Germinal center (tissue), 1 donor: ENCODE results near the gene STOM.
"Not testable (repeated sequence)": the region's sequence is repeated elsewhere in the genome, so short reads cannot be mapped to it uniquely, and the experiment has no call there.

Experiments
- DNase-seq: peaks from one replicate; pipeline ENCODE4 v3.0.0; 2012; ENCODE audit warnings: mixed read lengths, low spot score

Gene STOM, protein sequence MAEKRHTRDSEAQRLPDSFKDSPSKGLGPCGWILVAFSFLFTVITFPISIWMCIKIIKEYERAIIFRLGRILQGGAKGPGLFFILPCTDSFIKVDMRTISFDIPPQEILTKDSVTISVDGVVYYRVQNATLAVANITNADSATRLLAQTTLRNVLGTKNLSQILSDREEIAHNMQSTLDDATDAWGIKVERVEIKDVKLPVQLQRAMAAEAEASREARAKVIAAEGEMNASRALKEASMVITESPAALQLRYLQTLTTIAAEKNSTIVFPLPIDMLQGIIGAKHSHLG

DNA sequence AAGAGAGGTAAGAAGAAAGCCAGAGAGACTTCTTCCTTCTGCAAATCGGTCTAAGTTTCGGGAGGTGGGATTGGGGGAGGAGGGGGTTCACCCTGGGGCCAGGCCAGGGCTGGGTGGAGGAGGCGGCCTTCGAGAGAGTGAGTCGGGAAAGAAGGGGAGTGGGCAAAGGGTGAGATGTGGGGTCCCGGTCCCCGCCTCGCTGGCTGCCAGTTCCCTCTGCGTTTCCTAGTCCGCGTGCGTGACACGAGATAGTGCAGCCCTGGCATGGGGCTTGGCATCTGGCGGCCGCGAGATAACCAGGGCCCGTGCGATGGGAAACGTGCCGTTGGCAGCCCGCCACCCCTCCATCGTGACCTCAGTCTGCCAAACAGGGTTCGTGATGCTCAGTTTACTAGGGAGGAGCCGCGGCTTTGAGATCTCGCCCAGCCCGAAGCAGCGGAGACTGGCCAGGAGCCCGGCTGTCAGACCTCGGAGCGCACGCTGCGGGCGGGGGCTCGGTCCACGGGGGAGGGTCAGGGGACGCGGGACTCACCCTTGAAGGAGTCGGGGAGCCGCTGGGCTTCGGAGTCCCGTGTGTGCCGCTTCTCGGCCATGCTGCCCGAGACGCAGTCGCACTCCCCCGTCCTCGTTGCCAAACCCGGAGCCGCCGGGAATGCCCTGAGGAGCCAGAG, at the start of gene STOM:
STOM (minus strand) TSS at position 656 of the 671 bp plus-strand sequence; CDS start at position 593, 63 bp downstream.
- DNase-seq = no peak

DNA sequence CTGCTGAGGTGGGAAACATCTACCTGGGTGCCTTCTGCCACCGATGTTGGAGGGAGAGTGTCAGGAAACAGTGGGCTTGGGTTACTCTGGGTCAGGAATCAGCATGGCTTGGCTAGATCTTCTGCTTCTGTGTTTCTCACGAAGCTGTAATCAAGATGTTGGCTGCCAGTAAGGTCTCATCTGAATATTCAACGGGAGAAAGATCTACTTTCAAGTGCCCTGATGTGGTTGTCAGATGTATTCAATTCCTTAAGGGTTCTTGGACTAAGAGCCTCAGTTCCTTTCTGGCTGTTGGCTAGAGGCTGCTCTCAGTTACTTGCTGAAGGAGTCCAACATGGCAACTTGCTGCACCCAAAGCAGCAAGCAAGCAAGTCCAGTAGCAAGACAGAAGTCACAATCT, 41.9 kb upstream of the STOM start:
- DNase-seq = no peak

DNA sequence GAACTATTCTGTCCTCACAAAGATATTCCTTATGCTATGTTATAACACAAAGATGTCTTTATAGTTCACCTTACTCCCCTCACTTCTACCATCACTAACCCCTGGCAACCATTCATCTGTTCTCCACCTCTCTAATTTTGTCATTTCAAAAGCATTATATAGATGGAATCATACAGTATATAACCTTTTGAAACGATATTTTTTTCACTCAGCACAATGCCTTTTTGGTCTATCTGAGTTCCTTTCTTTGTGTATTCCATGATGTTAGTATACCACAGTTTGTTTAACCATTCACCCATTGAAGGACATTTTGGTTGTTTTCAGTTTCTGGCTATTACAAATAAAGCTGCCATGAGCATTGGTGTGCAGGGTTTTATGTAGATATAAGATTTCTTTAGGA, 35.8 kb upstream of the STOM start:
- no peak for DNase-seq

DNA sequence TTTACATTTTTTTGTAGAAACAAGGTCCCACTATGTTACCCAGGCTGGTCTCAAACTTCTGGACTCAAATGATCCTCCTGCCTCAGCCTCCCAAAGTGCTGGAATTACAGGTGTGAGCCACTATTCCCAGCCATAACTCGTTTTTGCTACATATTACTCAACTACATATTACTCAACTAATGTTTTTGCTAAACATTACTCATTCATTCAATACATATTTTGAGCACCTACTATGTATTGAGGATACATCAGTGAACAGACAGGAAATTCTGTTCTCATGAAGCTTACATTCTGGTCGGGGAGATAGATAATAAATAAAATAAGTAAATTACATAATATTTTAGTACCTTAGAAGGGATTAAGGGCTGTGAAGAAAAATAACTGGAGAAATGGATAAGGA, 34.9 kb upstream of the STOM start:
- no peak for DNase-seq

DNA sequence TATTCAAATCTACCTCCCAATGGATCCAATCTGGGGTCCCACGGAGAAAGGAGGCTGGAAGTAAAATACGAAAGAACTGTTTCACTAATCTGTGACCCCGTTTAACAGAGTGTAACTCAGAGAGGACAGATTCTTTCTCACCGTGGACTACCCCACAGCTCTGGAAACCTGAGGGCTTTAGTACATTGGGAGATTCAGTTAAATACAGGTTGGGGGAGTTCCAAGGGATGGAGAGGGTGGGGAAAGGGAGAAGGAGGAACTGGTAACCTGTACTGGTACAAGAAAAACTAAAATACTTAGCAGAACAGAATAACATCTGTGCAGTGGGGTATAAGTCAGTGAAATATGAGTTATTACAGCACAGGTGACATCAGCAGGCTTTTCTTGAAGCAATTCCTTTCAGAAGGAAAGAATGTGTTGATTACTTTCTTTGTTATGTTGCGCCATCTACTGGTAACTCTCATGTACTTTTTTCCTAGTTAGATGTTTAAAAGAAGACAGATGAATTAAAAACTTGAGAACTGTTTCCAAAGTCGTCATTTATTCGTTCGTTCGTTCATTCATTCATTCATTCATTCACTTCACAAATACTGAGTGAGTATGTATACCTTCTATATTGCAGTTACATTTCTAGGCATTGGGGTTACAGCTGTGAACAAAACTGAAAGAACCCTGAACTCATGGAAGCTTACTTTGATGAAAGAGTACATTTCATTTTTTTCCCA, 30.0 kb upstream of the STOM start:
- peak; percentile 28 for DNase-seq

DNA sequence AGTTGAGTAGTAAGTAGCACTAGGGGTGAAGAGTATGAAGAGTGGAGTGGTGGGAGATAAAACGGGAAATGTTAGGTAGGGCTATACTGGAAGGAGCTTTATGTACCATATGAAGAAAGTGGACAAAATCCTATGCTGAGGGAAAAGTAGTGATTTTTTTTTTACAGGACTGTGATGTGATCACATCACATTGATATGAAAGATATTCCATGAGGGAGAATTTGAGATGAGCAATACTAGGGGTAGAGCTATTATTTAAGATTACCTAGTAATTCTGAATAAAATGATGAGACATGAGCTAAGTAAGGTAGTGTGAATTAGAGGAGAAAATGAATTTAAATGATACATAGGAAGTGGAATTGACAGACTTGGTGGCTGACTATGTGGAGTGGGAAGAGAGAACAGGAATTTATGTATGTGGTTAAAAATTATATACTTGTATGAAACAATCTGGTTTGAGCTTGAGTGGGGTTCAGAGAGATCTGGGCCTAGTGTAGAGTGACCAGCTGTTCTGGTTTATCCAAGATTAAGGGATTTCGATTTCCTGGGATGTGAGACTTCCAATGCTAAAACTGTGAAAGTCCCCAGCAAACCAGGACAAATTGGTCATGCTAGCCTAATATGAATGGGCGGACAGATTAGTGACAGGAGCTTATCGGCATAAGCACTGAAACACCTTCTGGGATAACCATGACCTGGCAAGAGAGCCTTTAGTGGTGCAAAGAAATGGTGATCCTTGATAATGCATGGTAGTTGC, 29.3 kb upstream of the STOM start:
- no peak for DNase-seq

DNA sequence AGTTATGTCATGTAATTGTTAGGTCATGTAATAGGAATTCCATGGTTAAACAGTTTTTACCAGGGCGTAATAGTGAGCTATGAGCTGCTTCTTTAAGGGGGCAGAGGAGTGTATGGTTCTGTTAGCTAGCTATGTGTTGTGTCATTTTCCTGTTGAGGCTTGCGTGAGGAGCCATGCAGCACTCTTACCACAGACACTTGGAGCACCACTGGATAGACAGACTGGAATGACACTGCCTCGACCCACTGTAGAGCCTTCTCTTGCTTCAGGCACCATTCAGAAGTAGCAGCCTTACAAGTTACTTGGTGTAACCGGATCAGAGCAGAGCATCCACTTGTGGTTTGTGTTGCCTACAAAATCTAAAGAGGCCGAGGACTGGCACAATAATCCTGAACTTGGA, 28.3 kb upstream of the STOM start:
- no peak for DNase-seq

DNA sequence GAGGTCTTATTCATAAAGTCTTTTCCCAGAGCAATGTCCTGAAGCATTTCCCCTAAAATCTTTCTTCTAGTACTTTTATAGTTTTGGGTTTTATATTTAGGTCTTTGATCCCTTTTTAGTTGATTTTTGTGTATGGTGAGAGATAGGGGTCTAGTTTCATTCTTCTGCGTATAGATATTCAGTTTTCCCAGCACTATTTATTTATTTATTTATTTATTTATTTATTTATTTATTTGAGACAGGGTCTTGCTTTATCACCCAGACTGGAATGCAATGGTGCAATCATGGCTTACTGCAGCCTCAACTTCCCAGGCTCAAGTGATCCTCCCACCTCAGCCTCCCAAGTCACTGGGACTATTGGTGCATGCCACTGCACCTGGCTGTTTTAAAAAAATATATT, 27.2 kb upstream of the STOM start:
- DNase-seq = not testable (repeated sequence)

DNA sequence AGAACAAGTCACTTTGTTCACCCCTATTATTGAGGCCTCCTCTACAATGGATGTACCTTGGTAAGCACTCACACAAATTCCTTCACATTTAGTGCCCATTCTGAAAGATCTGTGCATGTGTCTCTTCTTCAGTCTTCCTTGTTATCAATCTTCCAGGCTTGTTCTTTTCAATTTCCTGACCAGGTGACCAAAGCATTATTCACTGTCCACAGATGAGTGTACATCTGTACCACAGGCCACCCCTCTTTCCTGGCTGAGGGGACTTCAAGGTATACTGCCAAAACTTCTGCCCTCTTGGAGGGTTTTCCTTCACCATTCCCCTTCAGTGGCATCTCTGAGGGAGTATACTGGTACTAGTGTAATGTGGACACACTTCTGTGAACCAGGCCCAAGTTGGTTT, 25.5 kb upstream of the STOM start:
- DNase-seq = no peak

DNA sequence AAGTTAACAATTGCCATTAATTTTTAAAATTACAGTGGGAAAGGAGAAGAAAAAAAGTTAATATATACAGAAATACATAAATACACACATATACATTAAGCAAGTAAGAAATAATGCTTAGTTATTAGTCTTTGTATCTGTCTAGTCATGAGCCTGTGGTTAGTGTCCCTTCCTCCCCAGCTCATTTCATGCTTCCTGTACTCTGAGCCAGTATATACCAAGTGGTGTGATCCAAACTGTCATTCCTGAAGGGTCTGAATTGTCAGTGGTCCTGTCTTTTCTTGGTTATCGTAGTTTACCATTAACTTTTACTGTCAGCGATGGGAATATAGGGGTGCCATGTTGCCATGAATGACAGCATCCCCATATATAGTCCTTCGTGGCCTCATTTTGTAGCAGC, 24.2 kb upstream of the STOM start:
- DNase-seq = no peak

DNA sequence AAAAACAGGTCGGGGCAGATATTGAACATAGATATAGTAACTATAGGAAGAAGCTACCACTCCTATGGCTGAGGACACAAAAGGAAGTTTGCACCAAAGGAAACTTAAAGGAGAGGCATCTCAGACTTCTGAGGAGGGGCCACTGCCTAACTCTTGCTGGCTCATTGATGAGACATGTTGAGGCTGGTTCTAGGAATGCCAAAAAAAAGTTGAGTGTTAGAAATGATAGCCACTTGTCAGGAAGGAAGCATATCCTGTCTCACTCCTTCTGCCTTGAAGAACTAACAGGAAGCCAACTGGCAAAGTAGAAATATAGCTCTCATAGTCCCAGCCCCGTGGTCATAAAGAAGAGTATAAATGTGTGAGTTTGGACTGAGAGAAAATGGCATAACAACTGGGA, 23.3 kb upstream of the STOM start:
- no peak for DNase-seq

DNA sequence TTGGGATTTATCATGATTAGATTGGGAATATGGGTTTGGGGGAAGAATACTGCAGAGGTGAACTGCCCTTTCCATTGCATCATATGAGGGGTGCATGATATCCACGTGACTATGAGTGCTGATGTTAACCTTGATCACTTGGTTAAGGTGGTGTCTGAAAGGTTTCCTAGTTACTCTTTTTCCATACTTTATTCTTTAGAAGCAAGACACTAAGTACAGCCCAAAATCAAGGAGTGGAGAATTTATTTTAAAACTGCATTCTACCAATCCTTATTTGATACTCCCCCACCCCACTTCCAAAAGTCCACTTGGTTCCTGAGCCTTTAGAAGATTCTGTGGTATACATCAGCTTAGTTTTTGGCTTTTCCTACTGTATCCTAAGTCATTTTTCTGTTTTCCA, 20.3 kb upstream of the STOM start:
- no peak for DNase-seq

DNA sequence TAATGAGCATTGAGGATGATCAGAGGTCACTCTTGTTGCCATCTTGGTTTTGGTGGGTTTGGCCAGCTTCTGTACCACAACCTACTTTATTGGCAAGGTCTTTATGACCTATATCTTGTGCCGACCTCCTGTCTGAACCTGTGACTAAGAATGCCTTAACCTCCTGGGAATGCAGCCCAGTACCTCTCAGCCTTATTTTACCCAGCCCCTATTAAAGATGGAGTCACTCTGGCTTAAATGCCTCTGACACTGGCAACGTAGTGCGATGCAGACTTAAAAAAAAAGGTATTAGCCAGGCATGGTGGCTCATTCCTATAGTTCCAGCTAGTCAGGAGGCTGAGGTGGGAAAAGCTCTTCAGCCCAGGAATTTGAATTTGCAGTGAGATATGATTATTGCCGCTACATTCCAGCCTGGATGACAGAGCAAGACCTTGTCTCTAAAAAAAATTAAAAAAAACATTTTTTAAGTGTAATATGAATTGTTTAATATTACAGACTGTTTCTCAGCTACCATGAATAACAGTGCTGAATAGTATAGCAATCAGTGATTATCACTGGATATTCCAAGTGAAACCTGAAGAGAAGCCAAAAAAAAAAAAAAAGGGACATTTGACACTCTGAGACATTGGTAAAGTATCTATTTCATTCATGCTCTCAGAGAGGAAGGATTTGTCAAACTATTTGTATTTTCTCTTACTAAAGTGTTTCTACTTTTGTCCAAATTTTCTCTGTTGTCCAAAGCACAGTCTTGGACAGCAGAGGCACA, 18.3 kb upstream of the STOM start:
- DNase-seq = no peak

DNA sequence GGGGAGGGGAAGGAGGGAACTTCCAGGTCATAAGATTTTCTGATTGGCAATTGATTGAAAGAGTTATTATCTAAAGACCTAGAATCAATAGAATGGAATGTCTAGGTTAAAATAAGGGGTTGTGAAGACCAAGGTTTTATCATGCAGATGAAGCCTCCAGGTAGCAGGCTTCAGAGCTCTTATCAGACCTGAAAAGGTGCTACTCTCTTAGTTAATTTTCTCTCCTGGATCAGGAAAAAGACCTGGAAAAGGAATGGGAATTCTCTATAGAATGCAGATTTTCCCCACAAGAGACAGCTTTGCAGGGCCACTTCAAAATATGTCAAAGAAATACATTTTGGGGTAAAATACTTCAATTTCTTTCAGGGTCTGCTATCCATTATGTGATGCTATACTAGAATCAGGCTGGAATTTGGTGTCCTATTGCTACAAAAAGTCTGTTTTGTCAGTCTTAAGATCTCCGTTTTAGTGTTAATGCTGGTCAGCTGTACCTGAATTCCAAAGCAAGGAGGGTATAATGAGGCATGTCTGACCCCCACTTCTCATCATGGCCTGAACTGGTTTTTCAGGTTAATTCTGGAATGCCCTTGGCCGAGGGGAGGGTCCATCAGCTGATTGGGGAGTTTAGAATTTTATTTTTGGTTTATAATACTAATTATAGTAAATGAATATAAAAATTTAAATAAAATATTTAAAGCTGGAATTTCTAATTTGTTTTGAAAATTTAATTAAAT, 16.6 kb upstream of the STOM start:
- no peak for DNase-seq

DNA sequence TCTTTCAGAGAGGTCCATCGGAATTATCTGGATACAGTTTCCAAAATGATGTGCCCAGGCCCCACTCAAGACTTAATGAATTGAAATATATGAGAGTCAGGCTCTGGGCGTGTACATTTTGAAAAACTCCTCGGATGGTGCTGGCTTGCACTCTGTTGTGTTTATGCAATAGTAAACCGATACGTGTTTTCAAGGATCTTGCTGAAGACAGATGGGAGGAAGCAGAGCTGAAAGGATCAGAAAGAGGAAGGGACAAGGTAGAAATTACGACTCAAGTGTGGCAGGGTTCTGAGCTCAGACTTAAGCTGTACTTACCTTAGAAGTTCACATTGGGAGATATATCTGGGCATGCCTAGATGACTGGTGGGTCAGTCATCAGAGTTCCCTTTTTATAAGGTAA, 13.7 kb upstream of the STOM start:
- no peak for DNase-seq

DNA sequence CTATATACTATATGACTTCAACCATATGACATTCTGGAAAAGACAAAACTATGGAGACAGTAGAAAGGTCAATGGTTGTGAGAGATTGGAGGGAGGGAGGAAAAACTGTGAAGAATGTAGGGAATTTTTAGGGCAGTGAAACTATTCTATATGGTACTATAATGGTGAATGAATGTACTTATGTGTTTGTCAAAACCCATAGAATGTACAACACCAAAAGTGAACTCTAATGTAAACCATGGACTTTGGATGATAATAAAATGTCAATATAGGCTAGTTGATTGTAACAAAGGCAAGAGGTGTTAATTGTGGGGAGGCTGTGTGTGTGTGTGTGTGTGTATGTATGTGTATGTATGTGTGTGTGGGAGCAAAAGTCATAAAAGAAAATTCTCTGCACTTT, 10.8 kb upstream of the STOM start:
- DNase-seq = no peak

DNA sequence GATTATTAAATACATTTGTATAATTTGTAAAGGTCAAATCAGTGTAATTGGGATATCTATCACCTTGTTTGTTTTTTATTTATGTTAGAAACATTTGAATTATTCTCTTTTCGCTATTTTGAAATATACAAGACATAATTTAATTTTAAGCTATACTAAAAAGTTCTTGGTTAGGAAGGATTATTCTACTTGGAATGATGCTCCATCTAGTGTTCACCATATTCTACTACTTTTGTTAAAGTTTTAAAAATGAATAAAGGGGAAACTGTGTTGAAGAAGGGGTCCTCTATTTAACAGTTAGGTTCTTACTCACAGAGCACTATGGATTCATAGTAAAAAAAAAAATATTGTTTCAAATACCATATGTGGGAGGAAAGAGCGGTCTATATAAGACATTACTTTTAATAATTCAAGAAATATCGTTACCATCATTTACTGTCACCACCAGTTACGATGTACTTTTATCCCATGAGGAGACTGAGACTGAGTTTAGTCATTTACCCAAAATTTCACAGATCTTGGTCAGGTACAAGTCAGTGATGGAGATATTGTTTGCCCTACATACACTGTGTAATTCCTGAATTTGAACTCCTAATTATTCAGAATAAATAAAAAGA, 6.3 kb upstream of the STOM start:
- DNase-seq = no peak

DNA sequence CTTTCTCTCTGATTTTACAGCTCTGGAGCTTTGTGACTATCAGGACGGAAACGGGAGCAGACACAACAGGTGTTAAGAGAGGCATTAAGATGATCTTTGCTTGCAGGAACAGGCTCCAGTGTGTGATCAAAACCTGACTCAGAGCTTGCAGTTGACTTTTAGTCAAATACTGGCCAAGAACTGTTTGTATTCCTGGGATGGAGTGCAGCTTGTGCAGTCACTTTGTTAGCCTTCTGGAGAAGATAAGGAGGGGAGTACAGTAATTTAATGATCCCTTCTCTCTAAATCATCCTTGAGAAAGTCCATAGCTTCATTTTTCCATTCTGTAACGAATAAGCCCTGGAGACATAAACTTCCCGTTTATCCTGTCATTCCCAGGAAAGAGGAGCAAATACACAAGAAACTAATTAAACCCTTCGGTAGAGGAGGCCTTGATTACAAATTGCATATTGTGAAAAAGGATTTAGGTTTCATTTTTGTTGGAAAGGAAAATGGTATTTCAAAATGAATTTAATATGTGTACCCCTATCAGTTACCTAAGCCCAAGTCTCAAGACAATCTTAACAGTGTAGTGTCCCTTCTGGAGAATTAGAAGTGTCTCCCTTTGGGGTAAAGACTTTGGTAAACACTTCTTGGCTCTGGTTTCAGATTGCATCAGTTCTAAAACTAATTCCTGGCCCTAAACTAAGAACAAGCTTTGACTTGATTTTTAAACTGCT, 3.1 kb upstream of the STOM start:
- no peak for DNase-seq

DNA sequence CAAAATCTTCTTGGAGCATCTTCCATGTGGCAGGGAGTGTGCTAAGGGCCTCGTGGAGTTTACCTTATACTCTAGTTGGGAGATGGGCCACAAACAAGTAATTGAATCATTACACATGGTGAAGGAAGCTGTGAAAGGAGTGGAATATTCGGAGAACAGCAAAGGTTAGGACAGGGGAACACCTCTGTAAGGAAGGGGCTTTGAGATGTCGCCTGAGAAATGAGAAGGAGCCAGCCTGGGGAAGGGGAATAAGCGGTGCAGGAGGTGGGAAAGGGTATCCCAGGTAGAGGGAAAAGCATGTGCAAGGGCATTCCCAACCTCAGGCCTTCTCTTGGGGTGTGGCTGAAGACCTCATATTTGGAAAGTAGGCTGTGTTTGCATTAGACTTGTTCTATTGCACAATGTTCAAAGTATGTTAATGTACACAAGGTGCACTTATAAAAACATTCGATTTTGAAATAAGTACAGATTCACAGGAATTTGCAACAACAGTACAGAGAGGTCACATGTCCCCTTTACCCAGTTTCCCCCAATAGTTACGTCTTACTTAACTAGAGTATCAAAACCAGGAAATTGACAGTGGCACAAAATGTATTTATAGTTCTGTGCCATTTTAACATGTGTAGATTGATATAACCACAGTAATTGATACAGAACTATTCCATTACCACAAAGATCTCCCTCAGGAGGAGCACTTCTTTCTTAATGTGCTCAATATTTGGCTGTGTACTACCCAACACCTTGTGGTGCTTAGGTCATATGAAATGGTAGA, 2.4 kb upstream of the STOM start:
- no peak for DNase-seq
